RWPE2 (cell line): Measurements from ENCODE around the gene MRNIP.
"Not testable (repeated sequence)": the region's sequence is repeated elsewhere in the genome, so short reads cannot be mapped to it uniquely, and the experiment has no call there.

Experiments used
- ATAC-seq: fragments of 200-7000 bp; cut with Tn5 transposase; 3 replicates; pipeline ENCODE4 v1.9.1; 2021; ENCODE audit warnings: low read depth
- DNase-seq: peaks from one replicate; pipeline ENCODE4 v3.0.0-alpha.2; 2020; ENCODE audit warnings: low spot score
- H3K27ac ChIP-seq: fragments of 450-650 bp; 2 replicates; pipeline ENCODE4 v1.5.1; 2017; ENCODE audit warnings: mild to moderate bottlenecking; ENCODE audit not compliant: poor library complexity, severe bottlenecking
- H3K27me3 ChIP-seq: fragments of 250-450 bp; sonication (Bioruptor Pico); 2 replicates; pipeline ENCODE4 v1.5.1; 2021; ENCODE audit warnings: mild to moderate bottlenecking, moderate library complexity; ENCODE audit not compliant: insufficient read depth, poor library complexity, severe bottlenecking
- H3K36me3 ChIP-seq: fragments of 250-450 bp; sonication (Bioruptor Pico); 2 replicates; pipeline ENCODE4 v1.5.1; 2020; ENCODE audit warnings: low read depth, mild to moderate bottlenecking, moderate library complexity
- H3K4me1 ChIP-seq: fragments of 250-450 bp; sonication (Bioruptor Pico); 2 replicates; pipeline ENCODE4 v1.5.1; 2021; ENCODE audit warnings: mild to moderate bottlenecking, moderate library complexity; ENCODE audit not compliant: insufficient read depth, poor library complexity, severe bottlenecking
- H3K4me3 ChIP-seq: fragments of 250-450 bp; sonication (Bioruptor Pico); 2 replicates; pipeline ENCODE4 v1.5.1; 2021; ENCODE audit warnings: mild to moderate bottlenecking, moderate library complexity; ENCODE audit not compliant: severe bottlenecking
- H3K9me3 ChIP-seq: fragments of 250-450 bp; sonication (Bioruptor Pico); 2 replicates; pipeline ENCODE4 v1.5.1; 2021; ENCODE audit warnings: mild to moderate bottlenecking, moderate library complexity; ENCODE audit not compliant: severe bottlenecking
- TF ChIP-seq, protein P1 (sequence below): fragments of 450-650 bp; IDR thresholded peaks from one replicate; pipeline ENCODE4 v1.5.1; 2017; ENCODE audit warnings: mild to moderate bottlenecking, moderate library complexity; ENCODE audit not compliant: poor library complexity, severe bottlenecking

MRNIP gene

DNA sequence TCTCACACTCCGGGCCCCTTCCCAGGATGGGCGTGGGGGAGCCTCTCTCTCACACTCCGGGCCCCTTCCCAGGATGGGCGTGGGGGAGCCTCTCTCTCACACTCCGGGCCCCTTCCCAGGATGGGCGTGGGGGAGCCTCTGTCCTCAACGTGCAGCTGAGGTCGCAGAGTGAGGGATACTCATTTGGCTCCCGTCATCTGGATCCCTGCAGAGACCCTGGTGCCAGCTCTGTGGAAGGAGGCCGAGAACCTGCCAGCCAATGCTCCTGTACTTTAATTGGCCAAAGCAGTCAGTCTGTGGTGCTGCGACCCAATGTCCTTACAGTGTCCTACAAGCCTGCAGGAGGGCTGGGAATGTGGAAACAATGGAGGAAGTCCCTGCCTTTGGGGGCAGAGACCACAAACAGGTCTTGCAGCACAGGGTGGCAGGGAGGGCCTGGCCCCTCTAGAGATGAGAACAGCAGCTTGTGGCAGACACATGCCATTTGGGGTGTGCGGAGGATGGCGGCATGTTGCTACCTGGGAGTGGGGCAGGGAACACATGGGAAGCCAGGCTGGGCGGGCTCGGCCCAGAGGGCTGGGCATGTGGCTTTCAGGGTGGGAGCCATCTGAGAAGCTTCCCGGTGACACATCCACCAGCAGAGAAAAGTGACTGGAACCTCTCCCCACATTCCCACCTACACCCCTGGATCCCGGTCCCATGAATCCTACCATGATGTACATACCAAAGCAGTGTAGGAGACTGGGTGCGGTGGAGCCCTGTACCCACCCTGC lies 13.6 kb upstream of the MRNIP start:
- Histone ChIP-seq H3K27ac (no peak overlapping the region), H3K4me1 (no peaks in the 10 kb centered on the region), H3K9me3 (no peaks in the 10 kb centered on the region), H3K4me3 (no peak overlapping the region), H3K27me3 (no peaks in the 10 kb centered on the region), H3K36me3 (peaks cover 59% of the 10 kb centered on the region)
- no peak for DNase-seq
- TF ChIP-seq, protein P1, sequence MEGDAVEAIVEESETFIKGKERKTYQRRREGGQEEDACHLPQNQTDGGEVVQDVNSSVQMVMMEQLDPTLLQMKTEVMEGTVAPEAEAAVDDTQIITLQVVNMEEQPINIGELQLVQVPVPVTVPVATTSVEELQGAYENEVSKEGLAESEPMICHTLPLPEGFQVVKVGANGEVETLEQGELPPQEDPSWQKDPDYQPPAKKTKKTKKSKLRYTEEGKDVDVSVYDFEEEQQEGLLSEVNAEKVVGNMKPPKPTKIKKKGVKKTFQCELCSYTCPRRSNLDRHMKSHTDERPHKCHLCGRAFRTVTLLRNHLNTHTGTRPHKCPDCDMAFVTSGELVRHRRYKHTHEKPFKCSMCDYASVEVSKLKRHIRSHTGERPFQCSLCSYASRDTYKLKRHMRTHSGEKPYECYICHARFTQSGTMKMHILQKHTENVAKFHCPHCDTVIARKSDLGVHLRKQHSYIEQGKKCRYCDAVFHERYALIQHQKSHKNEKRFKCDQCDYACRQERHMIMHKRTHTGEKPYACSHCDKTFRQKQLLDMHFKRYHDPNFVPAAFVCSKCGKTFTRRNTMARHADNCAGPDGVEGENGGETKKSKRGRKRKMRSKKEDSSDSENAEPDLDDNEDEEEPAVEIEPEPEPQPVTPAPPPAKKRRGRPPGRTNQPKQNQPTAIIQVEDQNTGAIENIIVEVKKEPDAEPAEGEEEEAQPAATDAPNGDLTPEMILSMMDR: no peak
- ATAC-seq: no peak

DNA sequence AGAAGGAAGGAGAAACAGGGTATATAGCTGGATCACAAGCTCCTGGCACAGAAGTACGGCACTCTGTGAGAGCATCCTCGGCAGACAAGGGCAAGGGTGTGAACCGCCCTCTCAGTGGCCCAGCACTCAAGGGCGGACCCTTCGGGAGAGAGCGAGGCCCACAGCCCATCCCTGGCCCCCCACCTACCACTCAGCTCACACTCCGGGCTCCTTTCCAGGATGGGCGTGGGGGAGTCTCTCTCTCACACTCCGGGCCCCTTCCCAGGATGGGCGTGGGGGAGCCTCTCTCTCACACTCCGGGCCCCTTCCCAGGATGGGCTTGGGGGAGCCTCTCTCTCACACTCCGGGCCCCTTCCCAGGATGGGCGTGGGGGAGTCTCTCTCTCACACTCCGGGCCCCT lies 12.9 kb upstream of the MRNIP start:
- not testable (repeated sequence) for H3K4me3 ChIP-seq, H3K9me3 ChIP-seq, ATAC-seq, H3K4me1 ChIP-seq, H3K27ac ChIP-seq, DNase-seq, H3K27me3 ChIP-seq
- H3K36me3 ChIP-seq: peaks cover 59% of the 10 kb centered on the region

DNA sequence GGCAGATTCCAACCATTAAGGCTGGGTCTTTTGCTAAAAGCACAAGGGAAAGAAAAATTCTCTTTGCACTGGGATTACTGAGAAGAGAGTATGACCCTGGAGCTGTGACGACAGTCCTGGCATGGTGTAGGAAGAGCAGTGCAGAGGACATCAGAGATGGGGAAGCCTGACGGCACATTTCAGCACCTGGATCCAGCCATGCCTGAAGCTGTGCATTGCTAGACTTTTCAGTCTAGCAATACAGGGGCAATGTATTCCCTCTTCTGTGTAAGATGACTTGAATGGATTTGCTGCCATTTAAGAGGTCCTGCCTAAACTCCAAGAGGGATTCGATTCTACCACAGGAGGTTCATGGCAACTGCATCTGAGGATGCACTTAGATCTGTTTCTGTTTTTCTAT lies 12.3 kb upstream of the MRNIP start:
- Histone ChIP-seq H3K4me3 (no peak overlapping the region), H3K36me3 (peaks cover 56% of the 10 kb centered on the region), H3K27ac (no peak overlapping the region), H3K4me1 (peaks cover 4% of the 10 kb centered on the region), H3K27me3 (no peaks in the 10 kb centered on the region), H3K9me3 (no peaks in the 10 kb centered on the region)
- ATAC-seq: no peak
- TF ChIP-seq, protein P1: no peak
- DNase-seq: no peak

DNA sequence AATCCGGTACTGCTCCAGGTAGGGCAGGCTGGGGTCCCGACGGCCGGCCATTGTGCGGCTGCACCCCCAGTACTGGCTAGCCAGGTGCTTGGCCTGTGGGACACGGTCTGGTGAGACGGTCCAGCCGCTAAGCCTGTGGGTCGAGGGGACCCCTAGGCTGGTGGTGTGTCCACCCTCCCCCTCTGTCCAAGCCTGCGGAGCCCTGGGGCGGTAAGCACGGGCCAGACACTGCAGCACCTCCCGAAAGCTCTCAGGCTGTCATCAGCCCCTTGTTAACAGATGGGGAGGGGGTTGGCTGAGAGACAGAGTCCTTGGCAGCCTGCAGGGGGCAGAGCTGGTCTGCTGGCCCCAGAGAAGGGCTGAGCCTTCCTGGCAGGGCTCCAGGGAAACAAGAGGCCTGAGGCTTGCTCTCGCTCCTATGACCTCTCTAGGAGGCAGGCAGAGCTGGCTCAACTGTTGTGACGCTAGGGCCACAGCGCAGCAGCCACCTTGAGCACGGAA lies 11.8 kb upstream of the MRNIP start:
- Histone ChIP-seq H3K27ac (no peak overlapping the region), H3K36me3 (peaks cover 51% of the 10 kb centered on the region), H3K9me3 (no peaks in the 10 kb centered on the region), H3K27me3 (no peaks in the 10 kb centered on the region), H3K4me1 (peaks cover 7% of the 10 kb centered on the region), H3K4me3 (no peak overlapping the region)
- TF ChIP-seq, protein P1: no peak
- ATAC-seq (no peak), DNase-seq (no peak)

DNA sequence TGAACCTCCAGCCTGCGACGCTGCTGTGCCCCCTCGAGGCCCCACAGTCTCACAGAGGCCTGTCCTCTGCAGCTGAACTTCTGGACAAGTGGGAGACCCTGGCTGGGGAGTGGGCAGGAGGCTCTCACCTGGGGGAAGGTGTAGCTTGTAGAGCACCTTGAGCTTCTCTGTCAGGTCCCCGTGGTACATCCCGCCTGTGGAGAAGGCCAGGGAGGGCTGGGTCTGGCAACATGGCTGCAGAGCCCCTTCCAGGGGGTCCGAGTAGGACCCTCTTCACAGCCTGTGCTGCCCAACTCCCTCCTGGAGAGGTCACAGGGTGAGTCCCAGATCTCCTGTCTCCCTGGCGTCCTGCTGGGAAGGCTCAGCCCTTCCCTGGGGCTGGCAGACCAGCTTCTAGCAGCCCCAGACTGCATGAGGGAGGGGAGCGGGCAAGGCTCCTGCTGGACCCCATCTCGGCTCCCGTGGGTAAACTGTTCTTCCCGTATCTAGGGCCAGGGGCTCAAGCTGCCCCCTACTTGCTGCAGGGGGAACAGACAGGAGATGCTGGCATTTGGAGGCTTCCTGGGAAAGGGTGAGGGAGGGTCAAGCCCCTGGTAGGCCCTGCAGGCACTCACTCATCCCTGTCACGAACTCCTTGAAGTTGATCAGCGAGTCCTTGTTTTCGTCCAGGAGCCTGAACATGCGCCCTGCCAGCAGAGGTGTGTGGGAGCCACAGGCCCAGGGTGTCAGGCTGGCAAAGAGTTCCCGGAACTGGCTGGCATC lies 11.2 kb upstream of the MRNIP start:
- TF ChIP-seq, protein P1: no peak
- ATAC-seq (no peak), DNase-seq (peak; percentile 62)
- H3K9me3 ChIP-seq: no peaks in the 10 kb centered on the region
- peaks cover 7% of the 10 kb centered on the region for H3K4me1 ChIP-seq
- H3K4me3 ChIP-seq: no peak overlapping the region
- peaks cover 51% of the 10 kb centered on the region for H3K36me3 ChIP-seq
- H3K27me3 ChIP-seq: no peaks in the 10 kb centered on the region
- no peak overlapping the region for H3K27ac ChIP-seq
